Gastrocnemius medialis (tissue), 4 donors: ENCODE measurements around the gene ENTPD1. TPM values are rescaled to one million over a fixed set of nuclear protein-coding genes. Genes with fewer than 3 reads are reported as not detected.

ENCODE experiments used
- ATAC-seq, 2 donors: fragments of 150-250 bp; one replicate each; pipeline ENCODE4 v1.9.1; 2016
- DNase-seq, 2 donors: peaks; one replicate each; pipeline ENCODE4 v3.0.0-alpha.2; 2019
- H3K27ac ChIP-seq, 4 donors: fragments of 200-600 bp; sonication (generic); 1 replicate in 1 of 4; 2 replicates in 3 of 4; pipeline ENCODE4 v1.5.1; 2016 to 2018; ENCODE audit warnings: mild to moderate bottlenecking in 2 of 4, moderate library complexity in 1 of 4
- H3K27me3 ChIP-seq, 3 donors: fragments of 200-600 bp; sonication (generic) in 2 of 3; 1 replicate in 1 of 3; 2 replicates in 2 of 3; pipeline versions ENCODE4 v1.5.1 to v1.6.0; 2016 to 2019; ENCODE audit warnings: mild to moderate bottlenecking in 1 of 3, moderate library complexity in 1 of 3
- H3K36me3 ChIP-seq, 2 donors: fragments of 200-600 bp; sonication (generic) in 1 of 2; one replicate each; pipeline ENCODE4 v1.5.1; 2017 to 2018
- H3K4me1 ChIP-seq, 2 donors: fragments of 200-600 bp; sonication (generic) in 1 of 2; one replicate each; pipeline ENCODE4 v1.5.1; 2016 to 2017; ENCODE audit warnings: mild to moderate bottlenecking in 2 of 2
- H3K4me3 ChIP-seq, 4 donors: fragments of 200-600 bp; sonication (generic) in 3 of 4; 1 replicate in 1 of 4; 2 replicates in 3 of 4; pipeline ENCODE4 v1.5.1; 2016 to 2019; ENCODE audit warnings: mild to moderate bottlenecking in 2 of 4
- H3K9me3 ChIP-seq, 3 donors: fragments of 200-600 bp; sonication (generic) in 2 of 3; 1 replicate in 1 of 3; 2 replicates in 2 of 3; pipeline ENCODE4 v1.5.1; 2016 to 2019
- POLR2A ChIP-seq, 2 donors: fragments of 450-650 bp; IDR thresholded peaks; one replicate each; pipeline ENCODE4 v1.6.1; 2017; ENCODE audit warnings: antibody characterized with exemption in 2 of 2, mild to moderate bottlenecking in 2 of 2, moderate library complexity in 2 of 2
- in situ Hi-C, 4 donors: fragments of 200-750 bp; cut with MboI; loops; one replicate each; pipeline versions ENCODE4 v1.15.0 to v1.8.0; 2017; ENCODE audit warnings: low sequenced_read_pairs in 4 of 4
- intact Hi-C: fragments of 100-400 bp; cut with DNase I; formaldehyde crosslinking; loops from one replicate; pipeline ENCODE4 v1.15.1; 2023; ENCODE audit warnings: low total_unique reads
- total RNA-seq, 4 donors: library from RNA; depleted of rRNA; stranded (reverse); fragments of >200 nt; gene quantifications; one replicate each; pipeline versions ENCODE4 v1.1.0 to v1.2.3, GENCODE V29; 2016
- TF ChIP-seq, protein P1 (sequence below), 5 experiments: fragments of 450-650 bp in 3 of 5; fragments of 200-600 bp in 2 of 5; sonication (generic) in 2 of 5; IDR thresholded peaks in 4 of 5; conservative IDR thresholded peaks in 1 of 5; 1 replicate in 4 of 5; 2 replicates in 1 of 5; pipeline ENCODE4 v1.5.1; 2016 to 2019; ENCODE audit warnings: antibody characterized with exemption in 5 of 5, mild to moderate bottlenecking in 3 of 5, moderate library complexity in 3 of 5

ENTPD1 gene
- total RNA-seq, 4 donors from 2014 or later: 1.7 to 6.9 (median 3.8) TPM

DNA sequence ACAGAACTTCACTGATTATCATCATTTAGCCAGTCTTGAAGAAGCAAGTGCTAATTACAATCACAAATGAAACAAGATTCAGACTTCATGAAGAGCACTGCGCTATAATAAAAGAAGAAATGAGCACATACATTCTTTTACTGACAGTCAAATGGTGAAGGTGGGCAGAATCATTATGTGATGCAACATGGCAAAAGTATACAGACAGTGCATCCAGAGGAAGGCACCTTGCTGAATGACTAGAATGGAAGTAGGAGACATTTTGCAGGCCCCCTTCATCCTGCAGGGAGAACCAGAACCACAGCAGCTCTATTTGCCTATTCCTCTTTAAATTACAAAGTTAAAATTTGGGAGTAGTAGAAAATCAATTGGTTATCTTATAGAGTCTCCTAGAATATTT, 120.8 kb downstream of the ENTPD1 start:
- no peak for TF ChIP-seq POLR2A (IDR thresholded peaks at IDR 0.05)
- TF ChIP-seq, protein P1, sequence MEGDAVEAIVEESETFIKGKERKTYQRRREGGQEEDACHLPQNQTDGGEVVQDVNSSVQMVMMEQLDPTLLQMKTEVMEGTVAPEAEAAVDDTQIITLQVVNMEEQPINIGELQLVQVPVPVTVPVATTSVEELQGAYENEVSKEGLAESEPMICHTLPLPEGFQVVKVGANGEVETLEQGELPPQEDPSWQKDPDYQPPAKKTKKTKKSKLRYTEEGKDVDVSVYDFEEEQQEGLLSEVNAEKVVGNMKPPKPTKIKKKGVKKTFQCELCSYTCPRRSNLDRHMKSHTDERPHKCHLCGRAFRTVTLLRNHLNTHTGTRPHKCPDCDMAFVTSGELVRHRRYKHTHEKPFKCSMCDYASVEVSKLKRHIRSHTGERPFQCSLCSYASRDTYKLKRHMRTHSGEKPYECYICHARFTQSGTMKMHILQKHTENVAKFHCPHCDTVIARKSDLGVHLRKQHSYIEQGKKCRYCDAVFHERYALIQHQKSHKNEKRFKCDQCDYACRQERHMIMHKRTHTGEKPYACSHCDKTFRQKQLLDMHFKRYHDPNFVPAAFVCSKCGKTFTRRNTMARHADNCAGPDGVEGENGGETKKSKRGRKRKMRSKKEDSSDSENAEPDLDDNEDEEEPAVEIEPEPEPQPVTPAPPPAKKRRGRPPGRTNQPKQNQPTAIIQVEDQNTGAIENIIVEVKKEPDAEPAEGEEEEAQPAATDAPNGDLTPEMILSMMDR (IDR thresholded peaks at IDR 0.05 in 4 of 5, conservative IDR thresholded peaks at IDR 0.05 in 1 of 5): no peak
- H3K9me3 ChIP-seq: no peaks in the 10 kb centered on the region
- no peak for ATAC-seq
- no peaks in the 10 kb centered on the region for H3K4me1 ChIP-seq
- in situ Hi-C loops (no loop called here), intact Hi-C loops (no loop called here)
- no peak overlapping the region for H3K27ac ChIP-seq
- H3K27me3 ChIP-seq: no peaks in the 10 kb centered on the region
- H3K4me3 ChIP-seq: no peak overlapping the region
- no peak for DNase-seq
- peaks cover 0 to 29% of the 10 kb centered on the region in 2 donors for H3K36me3 ChIP-seq

DNA sequence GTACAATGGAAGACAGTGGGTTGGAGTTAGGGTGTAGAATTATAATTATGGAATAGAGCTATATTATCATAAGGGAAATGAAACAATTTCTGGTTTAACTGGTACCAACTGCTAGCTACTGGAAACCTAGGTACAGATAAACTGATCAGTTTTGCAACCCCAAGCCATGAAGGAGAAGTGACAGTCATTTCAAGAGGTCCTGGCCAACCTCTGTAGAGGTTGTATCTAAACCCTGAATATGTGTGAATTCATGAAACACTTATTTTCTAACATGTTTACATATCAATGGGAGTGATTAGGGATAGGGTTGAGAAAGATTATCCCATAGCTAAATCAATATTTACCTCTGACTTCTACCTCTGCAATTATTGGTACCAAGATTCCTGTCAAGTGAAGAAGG, 121.9 kb downstream of the ENTPD1 start:
- Histone ChIP-seq H3K36me3 (peaks cover 0 to 23% of the 10 kb centered on the region in 2 donors), H3K9me3 (no peaks in the 10 kb centered on the region), H3K27ac (no peak overlapping the region), H3K4me1 (no peaks in the 10 kb centered on the region), H3K4me3 (no peak overlapping the region), H3K27me3 (no peaks in the 10 kb centered on the region)
- in situ Hi-C loops: no loop called here
- intact Hi-C loops: no loop called here
- ATAC-seq (no peak), DNase-seq (no peak)
- no peak for TF ChIP-seq POLR2A (IDR thresholded peaks at IDR 0.05)
- TF ChIP-seq, protein P1 (IDR thresholded peaks at IDR 0.05 in 4 of 5, conservative IDR thresholded peaks at IDR 0.05 in 1 of 5): no peak

DNA sequence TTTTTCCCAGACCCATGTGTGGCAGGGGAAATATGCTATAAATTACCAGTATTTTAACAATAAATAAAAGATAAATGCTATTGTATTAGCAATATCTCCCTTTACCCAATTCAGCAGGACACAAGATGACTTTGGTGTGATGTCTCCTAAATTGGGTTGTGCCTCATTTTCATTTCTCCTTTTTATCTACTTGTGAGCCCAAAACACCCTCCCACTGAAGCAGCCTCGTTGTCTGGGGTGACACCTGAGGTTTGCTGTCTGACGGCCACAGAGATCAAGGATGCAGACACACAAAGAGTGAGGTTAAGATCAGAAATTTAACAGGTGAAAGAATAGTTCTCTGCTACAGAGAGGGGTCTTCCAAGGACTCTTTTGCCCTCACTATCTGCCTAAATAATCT, 124.7 kb downstream of the ENTPD1 start:
- in situ Hi-C loops: no loop called here

DNA sequence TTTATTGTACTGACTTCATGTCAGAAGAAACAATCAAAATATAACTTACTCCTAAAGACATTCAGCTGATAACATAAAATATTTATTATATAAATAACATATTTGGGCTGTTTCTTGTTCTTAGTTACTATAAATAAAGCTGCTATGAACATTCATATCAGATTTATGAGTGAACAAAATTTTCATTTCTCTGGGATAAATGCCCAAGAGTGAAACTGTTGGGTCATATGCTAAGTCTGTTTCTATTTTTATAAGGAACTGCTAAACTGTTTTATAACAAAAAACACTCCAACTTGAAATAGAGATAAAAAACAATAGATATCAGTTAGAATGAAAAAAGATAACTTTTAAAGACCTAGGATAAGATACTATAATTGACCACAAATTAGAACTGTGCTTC, 125.4 kb downstream of the ENTPD1 start:
- in situ Hi-C loops: no loop called here
- Histone ChIP-seq H3K27me3 (no peaks in the 10 kb centered on the region), H3K9me3 (no peaks in the 10 kb centered on the region), H3K4me3 (no peak overlapping the region), H3K36me3 (peaks cover 0 to under 1% of the 10 kb centered on the region in 2 donors), H3K4me1 (no peaks in the 10 kb centered on the region), H3K27ac (no peak overlapping the region)
- ATAC-seq: no peak
- intact Hi-C loops: no loop called here
- TF ChIP-seq, protein P1 (IDR thresholded peaks at IDR 0.05 in 4 of 5, conservative IDR thresholded peaks at IDR 0.05 in 1 of 5): no peak
- no peak for TF ChIP-seq POLR2A (IDR thresholded peaks at IDR 0.05)
- DNase-seq: no peak

More for the DNA sequence above, 124.7 kb downstream of the ENTPD1 start:
- no peaks in the 10 kb centered on the region for H3K4me1 ChIP-seq
- H3K27ac ChIP-seq: no peak overlapping the region
- TF ChIP-seq POLR2A (IDR thresholded peaks at IDR 0.05): no peak
- TF ChIP-seq, protein P1 (IDR thresholded peaks at IDR 0.05 in 4 of 5, conservative IDR thresholded peaks at IDR 0.05 in 1 of 5): no peak
- no peaks in the 10 kb centered on the region for H3K27me3 ChIP-seq
- intact Hi-C loops: no loop called here
- no peak overlapping the region for H3K4me3 ChIP-seq
- DNase-seq (no peak), ATAC-seq (no peak)
- H3K9me3 ChIP-seq: no peaks in the 10 kb centered on the region
- H3K36me3 ChIP-seq: peaks cover 0 to 7% of the 10 kb centered on the region in 2 donors

DNA sequence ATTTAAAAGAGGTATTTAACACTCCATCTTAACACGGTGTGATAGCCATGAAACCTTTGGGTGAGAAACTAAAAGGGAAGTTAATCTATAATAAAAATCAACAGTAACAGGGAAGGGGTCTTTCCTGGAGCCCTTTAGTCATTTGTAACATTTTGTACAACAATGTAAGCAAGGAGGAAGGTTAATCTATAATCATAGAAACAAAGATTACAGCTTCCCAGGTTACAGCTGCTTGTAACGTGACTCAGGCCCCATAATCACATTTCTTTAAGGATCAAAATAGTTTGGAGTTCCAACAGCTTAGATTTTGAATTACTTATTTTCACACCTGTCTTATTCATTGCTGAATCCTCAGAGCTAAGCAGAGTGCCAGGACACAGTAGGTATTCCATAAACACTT, 133.9 kb downstream of the ENTPD1 start:
- Histone ChIP-seq H3K27me3 (no peaks in the 10 kb centered on the region), H3K4me3 (no peak overlapping the region), H3K36me3 (peaks cover 0 to 21% of the 10 kb centered on the region in 2 donors), H3K9me3 (no peaks in the 10 kb centered on the region), H3K27ac (no peak overlapping the region), H3K4me1 (no peaks in the 10 kb centered on the region)
- DNase-seq (no peak), ATAC-seq (no peak)
- intact Hi-C loops (no loop called here), in situ Hi-C loops (no loop called here)
- TF ChIP-seq, protein P1 (IDR thresholded peaks at IDR 0.05 in 4 of 5, conservative IDR thresholded peaks at IDR 0.05 in 1 of 5): no peak
- no peak for TF ChIP-seq POLR2A (IDR thresholded peaks at IDR 0.05)
